Activated T-cell treated with anti-CD3 and anti-CD28 coated beads, Interleukin-2, amount 50 U/mL, for 72 hours (primary cell): ENCODE measurements around the gene VWA8. TPM values are rescaled to one million over a fixed set of nuclear protein-coding genes. Genes with fewer than 3 reads are reported as not detected.
"Not testable (repeated sequence)": the region's sequence is repeated elsewhere in the genome, so short reads cannot be mapped to it uniquely, and the experiment has no call there.

ENCODE experiments used
- ATAC-seq, 2 donors: fragments of 150-1000 bp; cut with Tn5 transposase; replicated peaks in 1 of 2; 2 replicates each; pipeline ENCODE4 v1.10.0; 2021; ENCODE audit warnings: moderate library complexity in 2 of 2, mild to moderate bottlenecking in 1 of 2
- DNase-seq, 2 donors: peaks; one replicate each; pipeline ENCODE4 v3.0.0; 2021 to 2022; ENCODE audit warnings: mixed read lengths in 1 of 2
- H3K27ac Mint-ChIP-seq: one replicate; pipeline ENCODE4 v1.8.0; 2022; ENCODE audit warnings: mild to moderate bottlenecking, moderate library complexity, mixed read lengths
- H3K27me3 Mint-ChIP-seq: one replicate; pipeline ENCODE4 v1.8.0; 2022; ENCODE audit warnings: low read depth, mixed read lengths
- H3K36me3 Mint-ChIP-seq, 2 donors: one replicate each; pipeline ENCODE4 v1.8.0; 2022; ENCODE audit warnings: mixed read lengths in 2 of 2, mild to moderate bottlenecking in 1 of 2; ENCODE audit not compliant: insufficient read depth in 2 of 2
- H3K4me1 Mint-ChIP-seq: one replicate; pipeline ENCODE4 v1.8.0; 2022; ENCODE audit warnings: low read depth, mixed read lengths
- H3K4me3 Mint-ChIP-seq, 2 donors: one replicate each; pipeline ENCODE4 v1.8.0; 2022; ENCODE audit warnings: mild to moderate bottlenecking in 2 of 2, mixed read lengths in 2 of 2, moderate library complexity in 2 of 2
- H3K9me3 Mint-ChIP-seq, 2 donors: one replicate each; pipeline ENCODE4 v1.8.0; 2022; ENCODE audit warnings: mixed read lengths in 2 of 2
- total RNA-seq, 2 donors: library from RNA; stranded (reverse); gene quantifications; one replicate each; pipeline ENCODE4 v1.2.3, GENCODE V29; 2022

Gene VWA8
- total RNA-seq, 2 donors from 2014 or later, result 25.6 to 35.0 TPM

GRCh38 chr13:41915081-41915480, 45.8 kb downstream of the VWA8 start:
- H3K9me3 Mint-ChIP-seq, result no peaks in the 10 kb centered on the region
- DNase-seq (no peak), ATAC-seq (no peak)
- H3K36me3 Mint-ChIP-seq, result peaks cover 1 to 14% of the 10 kb centered on the region in 2 donors
- no peak overlapping the region for H3K27ac Mint-ChIP-seq
- peaks cover 70% of the 10 kb centered on the region for H3K4me1 Mint-ChIP-seq
- no peaks in the 10 kb centered on the region for H3K27me3 Mint-ChIP-seq
- H3K4me3 Mint-ChIP-seq, result peak overlapping the region in 1 of 2 donors; percentile 57

GRCh38 chr13:41914552-41914951, 46.4 kb downstream of the VWA8 start:
- Mint-ChIP-seq H3K4me3 (no peak overlapping the region), H3K27ac (peak overlapping the region; percentile 14), H3K9me3 (no peaks in the 10 kb centered on the region), H3K27me3 (no peaks in the 10 kb centered on the region), H3K36me3 (peaks cover 1 to 14% of the 10 kb centered on the region in 2 donors), H3K4me1 (peaks cover 68% of the 10 kb centered on the region)
- ATAC-seq, result no peak
- DNase-seq, result no peak

- H3K4me3 Mint-ChIP-seq, result no peak overlapping the region
- peaks cover 2 to 23% of the 10 kb centered on the region in 2 donors for H3K36me3 Mint-ChIP-seq
- H3K27me3 Mint-ChIP-seq, result no peaks in the 10 kb centered on the region
- peaks cover 23% of the 10 kb centered on the region for H3K4me1 Mint-ChIP-seq
- ATAC-seq (no peak), DNase-seq (no peak)
- H3K27ac Mint-ChIP-seq, result no peak overlapping the region
- no peaks in the 10 kb centered on the region for H3K9me3 Mint-ChIP-seq
Measured at GRCh38 chr13:41909506-41909905, 51.4 kb downstream of the VWA8 start.

- Mint-ChIP-seq H3K27ac (no peak overlapping the region), H3K36me3 (peaks cover 3 to 16% of the 10 kb centered on the region in 2 donors)
Measured at GRCh38 chr13:41905600-41906254, 55.2 kb downstream of the VWA8 start.

GRCh38 chr13:41900918-41901317, 60.0 kb downstream of the VWA8 start:
- peaks cover 16% of the 10 kb centered on the region for H3K4me1 Mint-ChIP-seq
- DNase-seq (peak; percentile 36 to 63), ATAC-seq (peak; percentile 87 to 94)
- H3K9me3 Mint-ChIP-seq, result no peaks in the 10 kb centered on the region
- H3K27ac Mint-ChIP-seq, result peak overlapping the region; percentile 71
- H3K4me3 Mint-ChIP-seq, result no peak overlapping the region
- peaks cover 1 to 6% of the 10 kb centered on the region in 2 donors for H3K36me3 Mint-ChIP-seq
- no peaks in the 10 kb centered on the region for H3K27me3 Mint-ChIP-seq

More at GRCh38 chr13:41905600-41906254, 55.2 kb downstream of the VWA8 start:
- Mint-ChIP-seq H3K4me1 (peaks cover 25% of the 10 kb centered on the region), H3K27me3 (no peaks in the 10 kb centered on the region), H3K9me3 (no peaks in the 10 kb centered on the region), H3K4me3 (no peak overlapping the region)
- DNase-seq (no peak), ATAC-seq (peak; percentile 72 to 79)

- peaks cover 12% of the 10 kb centered on the region for H3K4me1 Mint-ChIP-seq
- H3K9me3 Mint-ChIP-seq, H3K27me3 Mint-ChIP-seq, ATAC-seq, H3K4me3 Mint-ChIP-seq, H3K27ac Mint-ChIP-seq, H3K36me3 Mint-ChIP-seq, DNase-seq: not testable (repeated sequence)
Measured at GRCh38 chr13:41898411-41898810, 62.5 kb downstream of the VWA8 start.

GRCh38 chr13:41897126-41897525, 63.8 kb downstream of the VWA8 start:
- Mint-ChIP-seq H3K36me3 (peaks cover 2 to 6% of the 10 kb centered on the region in 2 donors), H3K9me3 (no peaks in the 10 kb centered on the region), H3K4me3 (no peak overlapping the region), H3K27me3 (no peaks in the 10 kb centered on the region), H3K27ac (no peak overlapping the region), H3K4me1 (peaks cover 10% of the 10 kb centered on the region)
- ATAC-seq (no peak), DNase-seq (no peak)

GRCh38 chr13:41895478-41895877, 65.4 kb downstream of the VWA8 start:
- Mint-ChIP-seq H3K27ac (no peak overlapping the region), H3K4me3 (no peak overlapping the region), H3K4me1 (no peaks in the 10 kb centered on the region), H3K36me3 (peaks cover 4 to 14% of the 10 kb centered on the region in 2 donors), H3K9me3 (no peaks in the 10 kb centered on the region), H3K27me3 (no peaks in the 10 kb centered on the region)
- no peak for DNase-seq
- no peak for ATAC-seq

- no peaks in the 10 kb centered on the region for H3K27me3 Mint-ChIP-seq
- no peak for DNase-seq
- H3K4me3 Mint-ChIP-seq, result no peak overlapping the region
- peaks cover 9 to 26% of the 10 kb centered on the region in 2 donors for H3K36me3 Mint-ChIP-seq
- H3K27ac Mint-ChIP-seq, result no peak overlapping the region
- ATAC-seq, result no peak
- H3K9me3 Mint-ChIP-seq, result no peaks in the 10 kb centered on the region
- peaks cover 9% of the 10 kb centered on the region for H3K4me1 Mint-ChIP-seq
Measured at GRCh38 chr13:41891119-41891518, 69.8 kb downstream of the VWA8 start.

- no peak overlapping the region for H3K27ac Mint-ChIP-seq
Measured at GRCh38 chr13:41883147-41883546, 77.8 kb downstream of the VWA8 start.

GRCh38 chr13:41881890-41882289, 79.0 kb downstream of the VWA8 start:
- not testable (repeated sequence) for H3K4me1 Mint-ChIP-seq, H3K4me3 Mint-ChIP-seq, H3K27me3 Mint-ChIP-seq, DNase-seq, ATAC-seq, H3K27ac Mint-ChIP-seq, H3K9me3 Mint-ChIP-seq
- peaks cover 18 to 34% of the 10 kb centered on the region in 2 donors for H3K36me3 Mint-ChIP-seq

More at GRCh38 chr13:41883147-41883546, 77.8 kb downstream of the VWA8 start:
- no peak overlapping the region for H3K4me3 Mint-ChIP-seq
- no peaks in the 10 kb centered on the region for H3K9me3 Mint-ChIP-seq
- ATAC-seq (no peak), DNase-seq (no peak)
- peaks cover 18 to 37% of the 10 kb centered on the region in 2 donors for H3K36me3 Mint-ChIP-seq
- H3K4me1 Mint-ChIP-seq, result no peaks in the 10 kb centered on the region
- no peaks in the 10 kb centered on the region for H3K27me3 Mint-ChIP-seq

- no peaks in the 10 kb centered on the region for H3K27me3 Mint-ChIP-seq
- no peak overlapping the region for H3K4me3 Mint-ChIP-seq
- no peaks in the 10 kb centered on the region for H3K4me1 Mint-ChIP-seq
- no peak overlapping the region for H3K27ac Mint-ChIP-seq
- ATAC-seq (no peak), DNase-seq (no peak)
- no peaks in the 10 kb centered on the region for H3K9me3 Mint-ChIP-seq
- H3K36me3 Mint-ChIP-seq, result peaks cover 17 to 27% of the 10 kb centered on the region in 2 donors
Measured at GRCh38 chr13:41880966-41881365, 79.9 kb downstream of the VWA8 start.

GRCh38 chr13:41864658-41865057, 96.3 kb downstream of the VWA8 start:
- Mint-ChIP-seq H3K27me3 (no peaks in the 10 kb centered on the region), H3K4me1 (no peaks in the 10 kb centered on the region), H3K9me3 (no peaks in the 10 kb centered on the region), H3K36me3 (peaks cover 4 to 11% of the 10 kb centered on the region in 2 donors), H3K27ac (peak overlapping the region; percentile 83), H3K4me3 (no peak overlapping the region)
- ATAC-seq (no peak), DNase-seq (no peak)

- not testable (repeated sequence) for H3K9me3 Mint-ChIP-seq, H3K27ac Mint-ChIP-seq, H3K4me1 Mint-ChIP-seq, H3K27me3 Mint-ChIP-seq, ATAC-seq, H3K4me3 Mint-ChIP-seq, DNase-seq
- peaks cover 6 to 14% of the 10 kb centered on the region in 2 donors for H3K36me3 Mint-ChIP-seq
Measured at GRCh38 chr13:41862659-41863058, 98.2 kb downstream of the VWA8 start.
